Measurements from ENCODE around the gene SMTN.

DNA sequence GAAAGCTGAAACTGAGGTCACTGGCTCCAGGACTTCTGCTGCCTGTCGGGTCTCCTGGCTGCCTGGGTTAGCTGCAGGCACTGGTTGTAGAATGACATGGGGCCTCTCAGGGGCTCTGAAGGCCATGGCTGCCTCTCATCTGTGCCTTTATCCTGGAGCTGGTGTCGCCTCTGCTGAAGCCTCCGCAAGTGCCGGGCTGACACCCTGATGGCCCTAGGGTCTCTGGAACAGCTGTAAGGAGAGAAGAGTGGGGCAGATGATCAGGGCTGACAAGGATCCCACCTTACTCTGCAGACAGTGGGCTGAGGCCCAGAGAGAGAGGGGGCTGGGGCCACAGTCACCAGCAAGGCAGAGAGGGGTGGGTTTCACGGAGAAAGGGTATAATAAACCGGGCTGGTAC, 54.6 kb downstream of the SMTN start:
- TF ChIP-seq CTCF (IDR thresholded peaks at IDR 0.05) (no peak), POLR2A (IDR thresholded peaks at IDR 0.05) (no peak), POLR2AphosphoS5 (IDR thresholded peaks at IDR 0.05) (no peak), EP300 (IDR thresholded peaks at IDR 0.05) (no peak)

All from suprapubic skin (tissue), 4 donors.